ENCODE results near the gene CFL2.

- TF ChIP-seq, protein P1, sequence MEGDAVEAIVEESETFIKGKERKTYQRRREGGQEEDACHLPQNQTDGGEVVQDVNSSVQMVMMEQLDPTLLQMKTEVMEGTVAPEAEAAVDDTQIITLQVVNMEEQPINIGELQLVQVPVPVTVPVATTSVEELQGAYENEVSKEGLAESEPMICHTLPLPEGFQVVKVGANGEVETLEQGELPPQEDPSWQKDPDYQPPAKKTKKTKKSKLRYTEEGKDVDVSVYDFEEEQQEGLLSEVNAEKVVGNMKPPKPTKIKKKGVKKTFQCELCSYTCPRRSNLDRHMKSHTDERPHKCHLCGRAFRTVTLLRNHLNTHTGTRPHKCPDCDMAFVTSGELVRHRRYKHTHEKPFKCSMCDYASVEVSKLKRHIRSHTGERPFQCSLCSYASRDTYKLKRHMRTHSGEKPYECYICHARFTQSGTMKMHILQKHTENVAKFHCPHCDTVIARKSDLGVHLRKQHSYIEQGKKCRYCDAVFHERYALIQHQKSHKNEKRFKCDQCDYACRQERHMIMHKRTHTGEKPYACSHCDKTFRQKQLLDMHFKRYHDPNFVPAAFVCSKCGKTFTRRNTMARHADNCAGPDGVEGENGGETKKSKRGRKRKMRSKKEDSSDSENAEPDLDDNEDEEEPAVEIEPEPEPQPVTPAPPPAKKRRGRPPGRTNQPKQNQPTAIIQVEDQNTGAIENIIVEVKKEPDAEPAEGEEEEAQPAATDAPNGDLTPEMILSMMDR (IDR thresholded peaks at IDR 0.05): no peak
- no peak for TF ChIP-seq POLR2A (IDR thresholded peaks at IDR 0.05)
Observed at GRCh38 chr14:34754687-34755086, 40.3 kb upstream of the CFL2 start.
